Stromal cell of bone marrow (primary cell): ENCODE results near the gene ORAI3.

Experiments
- DNase-seq: peaks from one replicate; pipeline ENCODE4 v3.0.0-alpha.2; 2012; ENCODE audit warnings: low read depth

Gene ORAI3

GRCh38 chr16:30992276-30992780 lies 43.5 kb downstream of the ORAI3 start:
- DNase-seq = no peak

GRCh38 chr16:30992931-30993816 lies 44.3 kb downstream of the ORAI3 start:
- DNase-seq = no peak

- DNase-seq = no peak
These were observed 47.1 kb downstream of the ORAI3 start for GRCh38 chr16:30995927-30996323.

- DNase-seq = no peak
These were observed 47.6 kb downstream of the ORAI3 start for GRCh38 chr16:30996324-30996984.

- DNase-seq = peak; percentile 39
These were observed 48.3 kb downstream of the ORAI3 start for GRCh38 chr16:30996985-30997724.

- DNase-seq = peak; percentile 48
These were observed 49.1 kb downstream of the ORAI3 start for GRCh38 chr16:30997725-30998711.

GRCh38 chr16:30998852-30999761 lies 50.2 kb downstream of the ORAI3 start:
- DNase-seq = no peak

GRCh38 chr16:31000671-31001382 lies 52.0 kb downstream of the ORAI3 start:
- no peak for DNase-seq

GRCh38 chr16:31001507-31002249 lies 52.8 kb downstream of the ORAI3 start:
- DNase-seq = no peak

- no peak for DNase-seq
These were observed 53.4 kb downstream of the ORAI3 start for GRCh38 chr16:31002250-31002700.

GRCh38 chr16:31002862-31003341 lies 54.0 kb downstream of the ORAI3 start:
- DNase-seq = no peak

GRCh38 chr16:31003744-31004143 lies 54.9 kb downstream of the ORAI3 start:
- DNase-seq = no peak
